Lower leg skin (tissue), 4 donors: ENCODE measurements around the gene NUP188. TPM values are rescaled to one million over a fixed set of nuclear protein-coding genes. Genes with fewer than 3 reads are reported as not detected.
"Not testable (repeated sequence)": the region's sequence is repeated elsewhere in the genome, so short reads cannot be mapped to it uniquely, and the experiment has no call there.

ENCODE experiments used
- DNase-seq, 2 donors: peaks; one replicate each; pipeline ENCODE4 v3.0.0-alpha.2; 2019; ENCODE audit warnings: low spot score in 2 of 2
- H3K4me3 ChIP-seq: fragments of 200-600 bp; sonication (generic); 2 replicates; pipeline ENCODE4 v1.5.1; 2017; ENCODE audit warnings: mild to moderate bottlenecking, low read depth; ENCODE audit not compliant: poor library complexity, severe bottlenecking
- CTCF ChIP-seq, 3 donors: fragments of 450-650 bp; IDR thresholded peaks; one replicate each; pipeline ENCODE4 v1.5.1; 2016; ENCODE audit warnings: antibody characterized with exemption in 3 of 3, mild to moderate bottlenecking in 3 of 3, moderate library complexity in 2 of 3
- POLR2A ChIP-seq, 2 donors: fragments of 450-650 bp; IDR thresholded peaks; one replicate each; pipeline ENCODE4 v1.6.1; 2016 to 2017; ENCODE audit warnings: antibody characterized with exemption in 2 of 2, mild to moderate bottlenecking in 1 of 2, moderate library complexity in 1 of 2
- WGBS, 2 donors: methylation state at CpG; one replicate each; pipeline ENCODE4 v1.1.5; 2018; 5-methylcytosine and 5-hydroxymethylcytosine counted together
- intact Hi-C: fragments of 100-400 bp; cut with DNase I; formaldehyde crosslinking; loops from one replicate; pipeline ENCODE4 v1.15.0; 2023; ENCODE audit warnings: low total_unique reads
- total RNA-seq, 4 donors: library from RNA; depleted of rRNA; stranded (reverse); fragments of >200 nt; gene quantifications; one replicate each; pipeline ENCODE4 v1.1.0, GENCODE V29; 2016

Gene NUP188
- total RNA-seq, 4 donors from 2014 or later = 32.8 to 44.3 (median 36.1) TPM

GRCh38 chr9:128945798-128946501, 1.5 kb upstream of the NUP188 start:
- WGBS, 2 donors = 96 to 98% methylated on average over 19 of the region's 19 CpGs
- peak in 1 of 2 donors; percentile 79 for DNase-seq
- no peak overlapping the region for H3K4me3 ChIP-seq
- intact Hi-C loops = no loop called here
- TF ChIP-seq POLR2A (IDR thresholded peaks at IDR 0.05) (no peak), CTCF (IDR thresholded peaks at IDR 0.05) (no peak)

GRCh38 chr9:128946571-128947276, 775 bp upstream of the NUP188 start:
- H3K4me3 ChIP-seq = peak overlapping the region; percentile 87
- 23 to 31% methylated on average over 19 to 23 of the region's 30 CpGs for WGBS, 2 donors
- intact Hi-C loops = no loop called here
- DNase-seq = no peak
- TF ChIP-seq CTCF (IDR thresholded peaks at IDR 0.05) (no peak), POLR2A (IDR thresholded peaks at IDR 0.05) (no peak)

- H3K4me3 ChIP-seq = peak overlapping the region; percentile 87
- WGBS, 2 donors = 0 to 1% methylated on average over 17 to 19 of the region's 20 CpGs
- intact Hi-C loops = no loop called here
- no peak for DNase-seq
- TF ChIP-seq CTCF (IDR thresholded peaks at IDR 0.05) (no peak), POLR2A (IDR thresholded peaks at IDR 0.05) (no peak)
Measured at GRCh38 chr9:128947277-128947526, 297 bp upstream of the NUP188 start.

GRCh38 chr9:128961403-128961802, 13.9 kb downstream of the NUP188 start:
- WGBS, 2 donors = 96 to 99% methylated on average over 9 of the region's 9 CpGs
- peak in 1 of 2 donors; percentile 14 for DNase-seq
- H3K4me3 ChIP-seq, intact Hi-C loops: not testable (repeated sequence)

GRCh38 chr9:128969491-128969890, 22.0 kb downstream of the NUP188 start:
- no peak for TF ChIP-seq POLR2A (IDR thresholded peaks at IDR 0.05)
- no peak for TF ChIP-seq CTCF (IDR thresholded peaks at IDR 0.05)
- peak in 1 of 2 donors; percentile 20 for DNase-seq
- intact Hi-C loops = no loop called here
- H3K4me3 ChIP-seq = no peak overlapping the region
- 91 to 92% methylated on average over 5 of the region's 5 CpGs for WGBS, 2 donors

GRCh38 chr9:128972956-128973355, 25.5 kb downstream of the NUP188 start:
- TF ChIP-seq POLR2A (IDR thresholded peaks at IDR 0.05) (no peak), CTCF (IDR thresholded peaks at IDR 0.05) (no peak)
- 85 to 87% methylated on average over 4 of the region's 4 CpGs for WGBS, 2 donors
- intact Hi-C loops = no loop called here
- DNase-seq = no peak
- H3K4me3 ChIP-seq = no peak overlapping the region
